NCI-H2171 treated with DMSO at 0.1 percent for 48 hours (cell line): ENCODE results near the gene SMG7.

Experiments used
- DNase-seq: peaks from one replicate; lab custom pipeline; 2025; lab: John Stamatoyannopoulos, UW

The SMG7 gene

DNA sequence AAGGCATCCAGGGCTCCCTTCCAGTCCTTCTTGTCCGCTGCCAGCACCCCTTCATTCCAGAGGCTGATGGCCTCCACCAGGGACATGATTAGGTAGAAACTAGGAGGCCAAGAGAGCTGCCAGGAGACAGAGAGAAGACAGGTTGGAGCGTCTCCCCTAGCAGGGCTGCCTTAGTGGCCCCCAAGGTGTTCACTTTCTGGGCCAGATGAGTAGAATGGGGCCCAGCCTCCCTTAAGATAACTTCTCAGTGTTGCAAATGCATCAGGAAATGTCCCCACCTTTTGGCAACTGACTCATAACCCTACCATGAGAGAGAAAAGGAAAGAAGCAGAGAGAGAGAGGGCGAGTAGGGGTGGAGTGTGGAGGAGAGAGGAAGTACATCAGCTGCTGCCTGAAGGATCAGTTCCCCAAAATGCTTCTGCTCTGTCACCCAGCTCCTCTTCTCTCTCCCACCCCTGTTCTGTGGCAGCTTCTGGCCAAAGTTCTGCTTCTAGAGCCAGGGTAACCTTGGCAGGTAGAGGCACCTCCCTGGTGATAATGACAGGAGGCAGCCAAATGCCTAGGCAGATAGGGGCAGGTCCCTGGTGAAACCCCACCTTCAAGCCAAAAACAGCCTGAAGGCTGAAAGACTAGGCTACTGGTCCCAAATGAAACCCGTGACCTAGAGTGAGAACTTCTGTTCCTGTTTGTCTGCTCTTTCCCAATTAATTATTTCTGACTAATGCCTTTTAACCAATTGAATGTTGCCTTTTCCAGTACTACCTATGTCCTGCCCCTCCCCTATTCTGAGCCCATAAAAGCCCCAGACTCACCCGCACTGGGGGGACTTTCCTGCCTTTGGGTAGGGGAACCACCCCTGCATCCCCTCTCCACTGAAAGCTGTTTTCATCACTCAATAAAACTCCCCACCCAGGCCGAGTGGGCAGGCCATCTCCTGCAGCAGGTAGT, 118.2 kb downstream of the SMG7 start, which contains the start of gene NCF2:
Gene NCF2 (minus strand): TSS at position 216 of the 948 bp plus-strand sequence. CDS start 130 bp downstream, at position 86.
- DNase-seq: no peak

DNA sequence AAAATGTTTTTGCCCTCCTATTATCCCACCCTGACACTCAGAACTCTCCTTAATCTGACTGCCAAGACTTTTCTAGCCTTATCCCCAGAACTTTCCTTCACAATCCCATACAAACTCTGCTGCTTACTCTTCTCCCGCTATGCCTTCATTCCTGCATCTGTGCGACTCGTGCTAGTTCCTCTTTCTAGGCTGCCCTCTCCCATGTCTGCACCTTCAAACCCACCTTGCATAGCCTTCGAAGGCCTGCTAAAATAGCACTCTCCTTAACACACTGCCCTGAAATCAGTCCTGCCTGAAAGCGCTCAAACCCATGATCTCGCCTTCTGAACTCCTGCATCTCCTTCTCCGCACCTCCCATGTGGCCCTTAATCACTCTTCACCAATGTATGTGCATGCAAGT, 120.4 kb downstream of the SMG7 start:
- DNase-seq: no peak

- DNase-seq: no peak
These were observed 121.1 kb downstream of the SMG7 start for GRCh38 chr1:183593356-183593755.

DNA sequence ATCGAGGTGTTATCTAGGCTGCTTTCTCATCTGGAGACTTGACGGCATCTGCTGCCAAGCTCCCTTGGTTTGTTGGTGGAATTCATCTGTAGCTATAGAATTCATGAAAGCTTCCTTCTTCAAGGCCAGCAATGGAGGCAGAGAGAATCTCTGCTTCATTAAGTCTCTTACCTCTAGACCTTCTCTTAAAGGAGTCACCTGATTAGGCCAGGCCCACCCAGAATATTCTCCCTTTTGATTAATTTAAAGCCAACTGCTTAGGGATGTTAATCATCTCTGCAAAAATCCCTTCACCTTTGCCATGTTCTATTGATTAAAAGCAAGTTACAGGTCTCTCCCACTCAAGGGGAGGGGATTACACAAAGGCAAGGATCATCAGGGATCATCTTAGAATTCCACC, 123.2 kb downstream of the SMG7 start:
- DNase-seq: no peak

- no peak for DNase-seq
These were observed 124.2 kb downstream of the SMG7 start for GRCh38 chr1:183596500-183596899.

DNA sequence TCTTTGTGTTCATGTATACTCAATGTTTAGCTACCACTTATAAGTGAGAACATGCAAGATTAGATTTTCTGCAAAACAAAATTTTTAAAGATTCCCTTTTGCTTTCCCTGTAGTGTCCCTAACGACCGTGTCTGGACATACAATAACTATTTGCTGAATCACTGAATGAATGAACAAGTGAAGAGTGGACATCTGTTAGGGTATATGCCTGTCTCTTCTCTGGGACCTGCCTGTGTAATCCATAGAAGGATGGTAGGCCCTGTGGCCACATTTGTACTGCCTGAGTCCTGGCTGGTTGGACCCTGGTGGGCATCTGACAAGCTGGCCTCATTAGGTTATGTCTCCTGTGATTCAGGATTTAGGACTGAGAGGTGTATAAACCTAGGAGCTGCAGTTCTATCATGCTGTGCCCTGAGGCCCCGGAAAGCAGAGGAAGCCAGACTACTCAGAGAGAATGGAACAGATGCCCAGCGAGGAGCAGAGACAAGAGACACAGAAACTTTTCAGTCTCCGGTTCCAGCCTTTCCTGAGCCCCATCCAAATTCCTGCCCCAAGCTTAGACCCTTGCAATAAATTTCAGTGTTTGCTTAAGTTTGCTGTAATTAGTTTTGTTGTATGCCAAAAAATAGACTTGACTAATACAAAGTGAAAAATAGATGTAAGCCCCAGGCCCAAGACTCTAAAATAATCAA, 125.5 kb downstream of the SMG7 start:
- no peak for DNase-seq

- DNase-seq: peak; percentile 12
These were observed 126.1 kb downstream of the SMG7 start for GRCh38 chr1:183598386-183598785.

GRCh38 chr1:183600136-183600535, 127.8 kb downstream of the SMG7 start:
- DNase-seq: no peak

DNA sequence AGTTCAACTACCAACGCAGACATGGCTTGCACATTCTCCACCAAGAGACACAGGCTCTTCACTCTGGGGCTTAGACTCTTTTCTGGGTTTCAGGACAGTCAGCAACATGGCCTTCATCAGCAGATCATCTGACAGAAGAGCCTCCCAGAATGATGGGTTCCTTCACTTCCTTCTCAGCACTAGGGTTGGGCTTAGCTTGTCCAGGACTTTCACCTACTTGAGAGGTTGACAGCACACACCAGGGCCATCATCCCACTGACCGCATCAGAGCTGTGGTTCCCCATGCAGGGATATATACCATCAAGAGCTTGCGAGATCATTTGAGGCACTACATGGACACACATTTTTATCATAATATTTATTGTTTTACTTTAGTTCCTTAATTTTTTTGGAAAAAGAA, 128.3 kb downstream of the SMG7 start:
- no peak for DNase-seq

DNA sequence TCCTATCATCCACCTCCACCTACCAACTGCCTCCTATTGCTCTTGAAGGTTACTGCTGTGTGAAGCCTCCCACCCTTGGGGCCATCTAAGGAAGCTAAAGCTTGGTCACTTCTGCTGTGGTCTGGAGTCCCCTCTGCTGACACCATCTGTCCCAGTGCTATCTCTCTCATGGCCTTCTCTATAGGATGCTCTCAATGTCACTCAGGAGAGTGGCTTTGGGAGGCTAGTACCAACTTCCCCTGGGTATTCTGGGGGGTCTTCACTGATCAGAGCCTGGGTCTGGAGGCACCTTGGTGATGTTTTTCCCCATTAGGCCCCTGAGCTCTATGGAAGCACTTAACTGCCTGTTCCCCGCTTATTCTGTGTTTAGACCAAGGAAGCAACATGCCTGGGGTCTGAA, 130.2 kb downstream of the SMG7 start:
- no peak for DNase-seq
